Cardiac muscle cell (in vitro differentiated cells and primary cell): ENCODE data around the gene ERLIN1. TPM values are rescaled to one million over a fixed set of nuclear protein-coding genes. Genes with fewer than 3 reads are reported as not detected.

ENCODE experiments used
- DNase-seq, 2 donors: peaks; one replicate each; pipeline versions ENCODE4 v3.0.0 to v3.0.0-alpha.2; 2010 to 2017; ENCODE audit warnings: low read depth in 1 of 2, low spot score in 1 of 2
- H3K27ac ChIP-seq: fragments of 200-600 bp; sonication (generic); 2 replicates; pipeline ENCODE4 v1.5.1; 2016
- H3K27me3 ChIP-seq: fragments of 200-600 bp; sonication (generic); 2 replicates; pipeline ENCODE4 v1.6.0; 2016; ENCODE audit warnings: control low read depth
- H3K36me3 ChIP-seq: fragments of 200-600 bp; sonication (generic); 2 replicates; pipeline ENCODE4 v1.5.1; 2016; ENCODE audit warnings: control low read depth
- H3K4me1 ChIP-seq: fragments of 200-600 bp; sonication (generic); 2 replicates; pipeline ENCODE4 v1.8.1; 2017; ENCODE audit warnings: low read depth, mild to moderate bottlenecking, mixed run types
- H3K4me3 ChIP-seq: fragments of 200-600 bp; sonication (generic); 2 replicates; pipeline ENCODE4 v1.5.1; 2016; ENCODE audit warnings: mild to moderate bottlenecking
- H3K9me3 ChIP-seq: fragments of 200-600 bp; sonication (generic); 2 replicates; pipeline ENCODE4 v1.5.1; 2017; ENCODE audit warnings: low read depth, mild to moderate bottlenecking, control low read depth
- CTCF ChIP-seq: IDR thresholded peaks from 2 replicates; pipeline ENCODE4 v1.5.1; 2012; ENCODE audit warnings: low read depth, mild to moderate bottlenecking, low read length
- polyA plus RNA-seq: library from polyadenylated mRNA; unstranded; fragments of >200 nt; fragmentation: Nextera tagmentation; extraction: Ambion mirVana; gene quantifications from 2 replicates; pipeline ENCODE4 v1.2.1, GENCODE V29; 2016
- total RNA-seq: library from RNA; depleted of rRNA; stranded (reverse); fragments of >200 nt; gene quantifications from 2 replicates; pipeline ENCODE4 v1.2.3, GENCODE V29; 2016

ERLIN1 gene
- total and polyA plus RNA-seq, 2 experiments from 2014 or later = 12.9 to 15.4 TPM

GRCh38 chr10:100114460-100114859 lies 71.4 kb downstream of the ERLIN1 start:
- Histone ChIP-seq H3K9me3 (no peaks in the 10 kb centered on the region), H3K4me3 (no peak overlapping the region), H3K4me1 (no peaks in the 10 kb centered on the region), H3K27ac (no peak overlapping the region), H3K27me3 (peaks cover 7% of the 10 kb centered on the region), H3K36me3 (no peaks in the 10 kb centered on the region)
- no peak for TF ChIP-seq CTCF
- DNase-seq = no peak

DNA sequence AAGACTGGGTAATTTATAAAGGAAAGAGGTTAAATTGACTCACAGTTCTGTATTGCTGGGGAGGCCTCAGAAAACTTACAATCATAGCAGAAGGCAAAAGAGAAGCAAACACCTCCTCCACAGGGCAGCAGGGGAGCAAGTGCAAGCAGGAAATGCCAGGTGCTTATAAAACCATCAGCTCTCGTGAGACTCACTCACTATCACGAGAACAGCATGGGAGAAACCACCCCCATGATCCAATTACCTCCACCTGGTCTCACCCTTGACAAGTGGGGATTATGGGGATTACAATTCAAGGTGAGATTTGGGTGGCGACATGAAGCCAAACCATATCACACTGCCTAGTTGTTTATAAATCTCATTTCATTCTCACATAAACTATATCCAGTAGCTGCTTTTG lies 76.2 kb downstream of the ERLIN1 start:
- H3K27ac ChIP-seq = no peak overlapping the region
- peaks cover 4% of the 10 kb centered on the region for H3K27me3 ChIP-seq
- no peaks in the 10 kb centered on the region for H3K36me3 ChIP-seq
- H3K9me3 ChIP-seq = no peaks in the 10 kb centered on the region
- no peak for TF ChIP-seq CTCF
- no peak for DNase-seq
- no peak overlapping the region for H3K4me3 ChIP-seq
- no peaks in the 10 kb centered on the region for H3K4me1 ChIP-seq

DNA sequence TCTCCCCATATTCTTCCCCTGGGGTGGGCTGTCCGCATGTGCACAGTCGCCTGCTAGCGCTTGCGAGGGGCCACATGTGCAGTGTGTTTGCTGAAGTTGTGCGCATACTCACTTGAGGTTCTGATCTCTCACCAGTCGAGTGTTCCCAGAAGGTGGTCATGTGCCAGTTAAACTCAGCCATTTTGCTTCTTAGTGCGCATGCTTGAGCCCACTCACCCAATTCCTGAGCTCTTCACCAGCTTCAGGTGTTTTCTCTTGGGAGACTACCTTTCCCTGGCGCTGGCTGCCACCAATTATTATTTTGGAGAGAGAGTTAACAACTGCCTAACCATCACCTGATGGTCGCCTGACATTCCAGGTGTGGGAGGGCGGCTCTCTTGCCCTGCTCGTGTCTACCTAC lies 79.0 kb downstream of the ERLIN1 start:
- H3K27ac ChIP-seq = no peak overlapping the region
- H3K4me3 ChIP-seq = no peak overlapping the region
- no peak for TF ChIP-seq CTCF
- no peaks in the 10 kb centered on the region for H3K4me1 ChIP-seq
- no peaks in the 10 kb centered on the region for H3K9me3 ChIP-seq
- H3K36me3 ChIP-seq = no peaks in the 10 kb centered on the region
- H3K27me3 ChIP-seq = no peaks in the 10 kb centered on the region
- DNase-seq = no peak

DNA sequence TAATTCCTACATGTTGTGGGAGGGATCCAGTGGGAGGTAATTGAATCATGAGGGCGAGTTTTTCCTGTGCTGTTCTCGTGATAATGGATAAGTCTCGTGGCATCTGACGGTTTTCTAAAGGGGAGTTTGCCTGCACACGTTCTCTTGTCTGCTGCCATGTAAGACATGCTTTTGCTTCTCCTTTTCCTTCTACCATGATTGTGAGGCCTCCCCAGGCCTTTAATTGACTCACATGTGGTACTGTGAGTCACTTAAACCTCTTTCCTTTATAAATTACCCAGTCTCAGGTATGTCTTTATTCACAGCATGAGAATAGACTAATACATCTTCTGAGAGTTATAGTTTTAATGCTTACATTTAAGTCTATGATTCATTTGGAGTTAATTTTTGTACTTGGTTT lies 81.5 kb downstream of the ERLIN1 start:
- DNase-seq = no peak
- no peak overlapping the region for H3K27ac ChIP-seq
- H3K27me3 ChIP-seq = no peaks in the 10 kb centered on the region
- TF ChIP-seq CTCF = no peak
- H3K36me3 ChIP-seq = no peaks in the 10 kb centered on the region
- H3K9me3 ChIP-seq = no peaks in the 10 kb centered on the region
- no peak overlapping the region for H3K4me3 ChIP-seq
- H3K4me1 ChIP-seq = no peaks in the 10 kb centered on the region

- Histone ChIP-seq H3K4me1 (no peaks in the 10 kb centered on the region), H3K27ac (no peak overlapping the region), H3K4me3 (no peak overlapping the region), H3K36me3 (no peaks in the 10 kb centered on the region), H3K27me3 (no peaks in the 10 kb centered on the region), H3K9me3 (no peaks in the 10 kb centered on the region)
- no peak for TF ChIP-seq CTCF
- peak in 1 of 2 donors; percentile 89 for DNase-seq
Measured at GRCh38 chr10:100103581-100103980, 82.2 kb downstream of the ERLIN1 start.
